HG02763 (cell line): ENCODE results near the gene CD1E.
"Not testable (repeated sequence)": the region's sequence is repeated elsewhere in the genome, so short reads cannot be mapped to it uniquely, and the experiment has no call there.

ENCODE experiments used
- ATAC-seq: cut with Tn5 transposase; IDR thresholded peaks from one replicate; pipeline ENCODE4 v1.9.1; 2021; ENCODE audit warnings: mild to moderate bottlenecking, moderate library complexity; ENCODE audit not compliant: unreplicated experiment

The CD1E gene

DNA sequence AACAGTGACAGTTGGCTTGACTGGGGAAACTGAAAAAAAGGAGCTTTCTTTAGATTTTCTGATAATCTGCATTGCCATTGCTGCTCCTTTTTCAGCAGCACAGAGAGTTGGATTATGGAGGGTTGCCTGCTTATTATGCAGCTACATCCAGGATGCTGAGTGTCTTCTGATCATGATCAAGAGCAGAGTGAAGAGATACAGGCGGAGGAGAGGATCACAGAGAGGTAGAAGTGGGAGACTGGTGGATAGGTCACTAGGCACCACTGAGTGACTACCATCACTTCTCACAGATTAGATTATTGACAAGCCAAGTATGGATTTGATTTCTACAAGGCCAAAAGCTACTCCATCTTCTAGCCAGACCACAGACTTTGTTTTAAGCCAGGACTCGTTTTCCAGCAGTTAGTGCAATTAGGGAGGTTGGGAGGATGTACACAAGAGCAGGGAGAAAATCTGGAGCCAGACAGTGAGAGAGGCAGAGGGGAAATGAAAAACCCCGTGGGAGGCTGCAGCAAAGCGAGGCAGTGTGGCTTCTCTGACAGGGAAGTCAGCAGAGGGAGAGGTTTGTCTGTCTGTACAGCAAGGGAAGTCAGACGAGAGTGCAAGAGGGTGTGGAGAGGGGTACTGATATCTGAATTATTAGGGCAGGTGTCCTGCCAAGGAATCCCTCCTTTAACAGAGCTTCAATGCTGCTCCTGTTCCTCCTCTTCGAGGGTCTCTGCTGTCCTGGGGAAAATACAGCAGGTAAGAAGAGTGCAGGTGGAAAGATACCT lies at the start of gene CD1E:
CD1E (plus strand) TSS at position 592 of the 773 bp plus-strand sequence; CDS start at position 687, 95 bp downstream.
- no peak for ATAC-seq

DNA sequence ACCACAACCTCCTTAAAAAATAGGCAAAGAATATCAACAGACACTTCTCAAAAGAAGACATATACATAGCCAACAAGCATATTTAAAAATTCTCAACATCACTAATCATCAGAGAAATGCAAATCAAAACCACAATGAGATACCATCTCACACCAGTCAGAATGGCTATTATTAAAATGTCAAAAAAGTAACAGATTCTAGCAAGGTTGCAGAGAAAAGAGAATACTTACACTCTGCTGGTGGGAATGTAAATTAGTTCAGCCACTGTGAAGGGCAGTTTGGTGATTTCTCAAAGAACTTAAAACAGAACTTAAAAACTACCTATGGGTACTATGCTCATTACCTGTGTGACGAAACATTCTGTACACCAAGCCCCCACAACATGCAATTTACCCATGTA lies 43.1 kb upstream of the CD1E start:
- no peak for ATAC-seq

DNA sequence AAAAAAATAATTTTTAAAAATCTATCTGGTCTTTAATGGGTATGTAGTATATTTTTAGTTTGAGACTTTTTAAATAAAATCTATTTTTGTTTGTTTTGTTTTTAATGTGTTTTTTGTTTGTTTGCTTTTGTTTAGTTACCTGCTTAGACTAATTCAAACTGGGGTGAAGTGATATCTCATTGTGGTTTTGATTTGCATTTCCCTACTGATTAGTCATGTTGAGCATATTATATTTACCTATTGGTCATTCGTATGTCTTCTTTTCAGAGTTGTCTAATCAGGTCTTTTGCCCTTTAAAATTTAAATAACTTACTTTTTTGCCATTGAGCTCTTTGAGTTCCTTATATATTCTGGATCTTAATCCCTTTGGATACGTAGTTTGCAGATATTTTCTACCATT lies 42.6 kb upstream of the CD1E start:
- ATAC-seq = no peak

DNA sequence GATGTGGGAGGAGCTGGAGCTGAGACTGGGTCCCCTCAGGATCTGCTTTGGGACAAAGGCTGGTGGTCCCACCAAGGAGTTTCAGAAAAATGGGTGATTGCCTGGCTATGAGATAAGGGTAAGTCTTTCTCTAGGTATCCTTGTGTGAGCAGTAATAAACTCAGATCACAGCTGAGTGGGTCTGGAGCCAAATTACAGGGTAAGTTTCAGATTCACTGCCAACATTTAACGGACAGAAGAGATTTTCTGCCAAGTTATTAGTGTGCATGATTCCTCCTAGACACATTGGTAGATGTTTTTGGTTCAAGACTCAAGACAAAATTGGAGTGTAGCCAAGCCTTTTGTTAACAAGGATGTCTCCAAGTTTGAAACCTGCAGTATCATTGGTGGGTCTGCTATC lies 29.8 kb upstream of the CD1E start:
- no peak for ATAC-seq

DNA sequence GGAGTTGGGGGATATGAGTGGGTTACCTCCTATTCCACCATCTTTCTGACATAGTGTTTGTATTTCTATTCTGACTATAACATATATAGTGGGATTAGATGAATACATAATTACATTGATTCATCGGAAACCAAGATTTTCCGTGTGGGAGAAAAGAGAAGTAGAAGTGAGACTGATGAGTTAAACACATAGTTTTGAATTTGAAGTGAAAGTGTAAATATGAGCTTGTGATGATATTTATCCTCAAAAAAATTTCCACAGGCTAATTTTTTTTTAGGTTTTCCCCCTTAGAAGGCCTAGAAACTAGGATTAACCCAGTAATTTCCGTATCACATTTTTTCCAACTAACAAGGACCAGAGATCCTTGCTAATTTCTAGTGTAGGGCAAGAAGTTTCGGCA lies 29.3 kb upstream of the CD1E start:
- ATAC-seq = no peak

DNA sequence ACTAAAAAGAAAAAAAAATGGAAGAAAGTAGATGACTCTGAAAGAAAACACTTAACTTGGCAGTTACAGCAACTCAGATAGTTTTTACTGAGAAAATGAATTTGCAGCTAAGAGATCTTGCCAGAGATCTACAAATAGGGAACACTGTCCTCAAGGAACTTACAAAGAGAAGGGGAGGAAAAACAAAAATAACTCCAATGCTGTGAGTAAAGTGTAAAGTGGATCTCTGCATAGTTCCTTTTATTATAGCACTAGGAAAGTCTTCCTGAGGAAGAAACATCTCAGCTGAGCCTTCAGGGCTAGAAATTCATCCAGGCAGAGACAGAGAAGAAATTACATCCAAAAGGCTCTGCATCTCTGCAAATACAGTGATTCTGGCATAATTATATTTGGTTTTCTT lies 26.2 kb upstream of the CD1E start:
- no peak for ATAC-seq

DNA sequence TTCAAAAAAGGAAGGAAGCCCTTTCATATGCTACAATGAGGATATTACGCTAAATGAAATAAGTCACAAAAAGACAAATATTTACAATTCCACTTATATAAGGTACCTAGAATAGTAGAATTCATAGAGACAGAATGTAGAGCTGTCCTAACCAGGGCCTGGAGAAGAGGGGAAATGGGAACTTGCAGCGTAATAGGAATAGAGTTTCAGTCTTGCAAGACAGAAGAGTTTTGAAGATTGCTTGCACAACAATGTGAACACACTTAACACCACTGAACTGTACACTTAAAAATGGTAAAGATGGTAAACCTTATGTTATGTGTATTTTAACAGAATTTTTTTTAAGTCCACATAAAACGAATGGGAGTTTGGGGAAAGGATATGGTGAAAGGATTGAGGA lies 25.3 kb upstream of the CD1E start:
- no peak for ATAC-seq

DNA sequence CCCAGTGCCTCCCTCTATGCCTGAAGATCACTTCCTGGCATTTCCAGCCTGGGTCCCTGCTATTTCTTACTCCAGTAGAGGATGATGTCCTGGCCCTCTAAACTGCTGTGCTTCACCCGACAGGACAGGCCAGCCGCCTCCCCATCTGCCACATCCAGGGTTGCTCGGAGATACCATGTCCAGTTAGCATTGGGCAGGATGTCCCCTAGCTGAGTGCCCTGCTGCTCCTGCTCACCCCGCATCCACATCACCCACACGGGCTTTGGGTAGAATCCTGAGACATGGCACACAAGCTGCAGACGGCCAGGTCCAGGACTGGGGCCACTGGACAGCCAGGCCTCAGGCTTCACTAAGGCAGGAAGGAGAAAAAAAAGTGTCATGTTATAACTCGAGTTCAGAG lies 24.4 kb upstream of the CD1E start:
- ATAC-seq = no peak

DNA sequence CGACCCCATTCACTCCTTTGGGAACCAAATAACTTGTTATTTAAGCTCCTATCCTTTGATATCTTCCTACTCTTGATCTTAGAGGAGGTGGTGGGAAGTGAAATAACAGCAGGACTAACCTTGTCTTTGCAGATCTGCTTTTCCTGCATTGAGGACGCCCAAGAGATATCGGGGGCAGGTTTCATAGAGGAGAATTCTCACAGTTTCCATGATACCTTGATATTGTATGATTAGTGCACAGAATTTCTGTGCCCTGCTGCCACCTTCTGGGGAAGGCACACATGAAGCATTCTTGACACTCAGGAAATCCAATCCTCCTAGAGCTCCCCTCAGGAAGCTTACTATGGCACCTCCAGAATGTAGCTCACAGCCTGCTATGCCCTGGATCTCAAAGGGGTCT lies 24.0 kb upstream of the CD1E start:
- no peak for ATAC-seq

DNA sequence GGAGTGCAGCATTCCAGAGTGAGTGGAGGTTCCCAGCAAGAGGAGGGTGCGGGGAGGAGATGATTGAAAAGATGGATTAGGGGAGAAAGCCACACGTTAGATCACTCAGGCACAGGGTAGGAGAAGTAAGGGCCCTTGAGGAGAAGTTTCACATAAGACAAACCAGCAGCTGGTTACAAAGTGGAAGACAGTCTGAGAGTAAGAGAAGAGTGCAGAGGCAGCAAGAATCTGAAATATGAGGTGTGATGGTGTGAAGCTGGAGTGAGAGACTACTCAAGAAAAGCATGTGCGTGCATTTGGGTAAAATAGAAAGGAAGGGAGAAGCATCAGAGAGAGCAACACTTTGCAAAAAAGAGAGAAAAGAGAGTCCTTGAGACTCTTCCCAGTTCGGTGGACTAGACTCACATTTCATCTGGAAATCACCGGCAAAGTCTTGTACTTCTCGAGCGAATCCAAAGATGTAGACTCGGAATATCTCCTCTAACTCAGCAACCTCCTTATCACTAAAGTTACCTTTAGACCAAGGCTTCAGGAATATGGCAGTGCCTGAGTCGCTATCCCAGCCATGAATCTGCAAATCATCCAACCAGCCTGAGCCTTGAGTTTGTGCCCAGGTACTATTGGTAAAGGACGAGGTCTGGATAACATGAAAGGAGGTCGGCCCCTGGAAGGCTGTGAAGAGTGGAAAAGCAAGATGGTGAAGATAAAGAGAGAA lies 23.1 kb upstream of the CD1E start:
- no peak for ATAC-seq

DNA sequence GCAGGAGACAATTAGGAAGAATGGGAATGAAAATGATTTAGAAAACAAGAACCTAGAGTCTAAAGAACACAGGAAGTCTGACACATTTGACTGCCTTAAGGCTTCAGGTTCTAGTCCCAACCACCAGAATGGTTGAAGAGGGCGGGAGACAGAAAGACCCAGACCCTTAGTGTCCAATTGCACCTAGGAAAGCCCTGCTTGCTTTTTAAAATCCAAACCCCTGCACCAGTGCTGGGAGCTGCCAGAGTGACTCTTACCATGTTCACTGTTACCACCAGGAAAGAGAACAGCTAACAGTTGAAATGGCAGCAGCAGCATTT lies 22.6 kb upstream of the CD1E start:
- no peak for ATAC-seq

DNA sequence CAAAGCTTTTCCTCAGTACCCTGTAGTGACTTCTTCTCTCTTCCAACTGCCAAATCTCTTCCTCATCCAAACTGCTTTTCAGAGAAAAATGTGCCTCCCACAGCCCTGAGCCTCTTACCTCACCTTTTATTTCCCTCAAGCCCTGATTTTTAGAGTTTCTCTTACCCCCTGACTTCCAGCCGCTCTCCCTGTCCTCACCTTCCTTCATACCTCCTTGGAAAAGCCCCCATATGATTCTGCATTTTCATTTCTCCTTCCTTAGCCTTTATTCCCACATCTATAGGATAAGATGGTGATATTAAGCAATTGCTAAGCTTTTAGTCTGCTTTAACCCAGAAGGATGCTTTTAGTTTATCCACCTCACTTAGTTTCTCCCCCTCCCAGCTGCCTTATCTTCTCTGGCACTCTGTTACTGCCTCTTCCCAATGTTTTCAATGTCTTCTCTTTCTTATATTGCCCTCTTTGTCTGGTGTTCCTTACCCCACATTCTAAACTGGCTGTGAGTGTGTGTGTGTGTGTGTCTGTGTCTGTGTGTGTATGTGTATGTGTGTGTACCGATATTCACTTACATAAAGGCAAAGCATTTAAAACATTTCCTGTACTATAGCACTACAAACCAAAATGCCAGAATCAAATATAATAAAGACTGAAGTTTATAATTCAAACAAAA lies 22.1 kb upstream of the CD1E start, which contains the start of gene CD1B:
CD1B (minus strand) TSS at position 51 of the 670 bp plus-strand sequence. CDS start 108 bp downstream, outside the sequence.
- ATAC-seq = no peak

DNA sequence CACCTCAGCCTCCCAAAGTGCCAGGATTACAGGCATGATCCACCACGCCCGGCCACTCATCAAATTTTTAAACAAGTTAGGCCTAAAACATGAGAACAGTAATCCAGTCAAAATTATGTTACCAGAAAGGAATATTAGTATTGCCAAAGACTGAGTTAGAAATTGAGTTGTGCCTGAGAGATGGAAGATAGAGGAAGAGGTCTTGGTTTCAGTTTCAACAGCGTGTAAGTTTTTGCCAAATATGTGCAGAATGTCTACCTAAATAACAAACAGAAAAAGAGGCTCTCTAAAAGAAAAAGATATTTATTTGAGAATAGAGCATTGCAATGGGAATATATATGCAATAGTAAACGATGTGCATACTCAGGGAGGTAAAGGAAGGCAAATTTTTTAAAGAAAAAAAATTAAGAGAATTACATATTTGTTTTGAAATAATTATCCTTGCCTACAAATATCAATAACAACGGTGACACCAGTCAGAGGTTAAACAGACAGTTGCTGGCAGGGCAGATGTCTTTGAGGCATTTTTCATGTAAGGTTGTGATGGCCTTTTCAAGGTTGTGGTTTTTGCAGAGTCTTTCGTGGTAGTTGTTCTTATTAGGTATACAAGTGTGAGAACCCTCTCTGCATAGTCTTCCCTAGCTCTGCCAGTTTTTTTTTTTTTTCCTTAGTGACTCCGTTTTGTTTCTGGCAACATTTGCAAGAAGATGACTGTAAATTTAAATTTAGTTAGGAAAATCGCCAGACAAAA lies 20.1 kb upstream of the CD1E start:
- ATAC-seq = no peak

DNA sequence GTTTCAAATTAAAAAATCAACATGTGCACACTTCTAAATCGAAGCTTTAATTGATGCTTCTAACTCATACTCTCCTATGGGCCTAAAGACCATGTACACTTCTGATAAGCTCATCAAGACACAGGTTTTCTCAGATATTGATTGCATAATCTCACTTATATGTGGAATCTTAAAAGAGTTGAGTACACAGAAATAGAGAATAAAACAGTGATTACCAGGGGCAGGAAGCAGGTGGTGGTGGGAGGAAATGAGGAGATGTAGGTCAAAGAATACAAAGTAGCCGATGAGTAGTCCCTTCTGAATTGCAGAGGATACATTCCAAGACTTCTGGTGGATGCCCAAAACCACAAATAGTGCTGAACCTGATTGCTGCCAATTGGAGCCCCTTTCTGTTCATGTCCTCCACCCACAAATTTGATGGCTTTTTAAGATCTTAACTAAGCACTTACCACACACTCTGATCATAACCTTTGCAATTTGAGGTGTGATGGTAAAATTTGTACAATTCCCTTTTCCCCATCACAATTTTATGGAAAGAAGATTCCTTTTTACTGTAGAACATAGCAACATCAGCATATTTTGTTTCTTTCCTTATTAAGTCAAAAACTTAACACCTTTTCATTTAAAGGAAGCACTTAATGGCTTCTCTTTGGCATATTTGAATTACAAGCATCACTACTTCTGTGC lies 19.0 kb upstream of the CD1E start:
- ATAC-seq = no peak

DNA sequence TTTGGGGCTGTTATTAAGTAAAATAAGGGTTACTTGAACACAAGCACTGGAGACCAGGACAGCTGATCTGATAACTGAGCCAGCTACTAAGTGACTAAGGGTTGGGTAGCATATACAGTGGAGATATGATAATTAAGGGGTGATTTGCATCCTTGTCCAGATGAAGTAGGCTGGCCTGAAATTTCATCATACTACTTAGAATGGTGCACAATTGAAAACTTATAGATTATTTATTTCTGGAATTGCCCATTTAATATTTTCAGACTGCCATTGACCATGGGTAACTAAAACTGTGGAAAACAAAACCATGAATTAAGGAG lies 18.5 kb upstream of the CD1E start:
- ATAC-seq = no peak

DNA sequence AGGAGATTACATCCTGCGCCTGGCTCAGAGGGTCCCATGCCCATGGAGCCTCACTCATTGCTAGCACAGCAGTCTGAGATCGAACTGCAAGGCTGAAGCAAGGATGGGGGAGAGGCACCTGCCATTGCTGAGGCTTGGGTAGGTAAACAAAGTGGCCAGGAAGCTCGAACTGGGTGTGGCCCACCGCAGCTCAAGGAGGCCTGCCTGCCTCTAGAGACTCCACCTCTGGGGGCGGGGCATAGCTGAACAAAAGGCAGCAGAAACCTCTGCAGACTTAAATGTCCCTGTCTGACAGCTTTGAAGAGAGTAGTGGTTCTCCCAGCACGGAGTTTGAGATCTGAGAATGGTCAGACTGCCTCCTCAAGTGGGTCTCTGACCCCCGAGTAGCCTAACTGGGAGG lies 17.3 kb upstream of the CD1E start:
- ATAC-seq = not testable (repeated sequence)

DNA sequence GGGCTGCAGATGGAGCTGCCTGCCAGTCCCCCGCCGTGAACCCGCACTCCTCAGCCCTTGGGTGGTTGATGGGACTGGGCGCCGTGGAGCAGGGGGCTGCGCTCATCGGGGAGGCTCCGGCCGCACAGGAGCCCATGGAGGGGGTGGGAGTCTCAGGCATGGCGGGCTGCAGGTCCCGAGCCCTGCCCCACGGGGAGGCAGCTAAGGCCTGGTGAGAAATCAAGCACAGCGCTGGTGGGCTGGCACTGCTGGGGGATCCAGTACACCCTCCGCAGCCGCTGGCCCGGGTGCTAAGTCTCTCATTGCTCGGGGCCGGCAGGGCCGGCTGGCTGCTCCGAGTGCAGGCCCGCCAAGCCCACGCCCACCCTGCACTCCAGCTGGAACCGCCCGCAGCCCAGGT lies 4.7 kb upstream of the CD1E start:
- ATAC-seq = not testable (repeated sequence)

DNA sequence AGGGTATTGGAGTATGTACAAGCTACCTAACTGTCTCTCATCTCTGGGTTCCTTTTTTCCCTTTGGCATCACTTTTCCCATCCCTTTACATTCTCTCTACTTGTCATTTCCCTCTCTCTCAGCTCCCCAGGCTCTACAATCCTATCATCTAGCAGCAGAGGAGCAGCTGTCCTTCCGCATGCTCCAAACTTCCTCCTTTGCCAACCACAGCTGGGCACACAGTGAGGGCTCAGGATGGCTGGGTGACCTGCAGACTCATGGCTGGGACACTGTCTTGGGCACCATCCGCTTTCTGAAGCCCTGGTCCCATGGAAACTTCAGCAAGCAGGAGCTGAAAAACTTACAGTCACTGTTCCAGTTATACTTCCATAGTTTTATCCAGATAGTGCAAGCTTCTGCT lies 561 bp downstream of the CD1E start:
- ATAC-seq = no peak

DNA sequence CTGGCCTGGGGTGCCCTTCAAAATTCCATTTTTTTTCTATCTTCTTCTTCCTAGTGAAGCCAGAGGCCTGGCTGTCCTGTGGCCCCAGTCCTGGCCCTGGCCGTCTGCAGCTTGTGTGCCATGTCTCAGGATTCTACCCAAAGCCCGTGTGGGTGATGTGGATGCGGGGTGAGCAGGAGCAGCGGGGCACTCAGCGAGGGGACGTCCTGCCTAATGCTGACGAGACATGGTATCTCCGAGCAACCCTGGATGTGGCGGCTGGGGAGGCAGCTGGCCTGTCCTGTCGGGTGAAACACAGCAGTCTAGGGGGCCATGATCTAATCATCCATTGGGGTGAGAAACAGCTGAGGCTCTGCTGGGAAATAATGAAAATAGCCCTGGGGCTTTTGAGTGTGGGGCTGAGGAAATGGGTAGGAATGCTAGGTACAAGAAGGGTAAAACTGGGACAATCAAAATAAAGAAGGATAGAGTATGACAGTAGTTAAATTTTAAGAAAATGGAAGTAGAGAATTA lies 2.1 kb downstream of the CD1E start:
- ATAC-seq = no peak

DNA sequence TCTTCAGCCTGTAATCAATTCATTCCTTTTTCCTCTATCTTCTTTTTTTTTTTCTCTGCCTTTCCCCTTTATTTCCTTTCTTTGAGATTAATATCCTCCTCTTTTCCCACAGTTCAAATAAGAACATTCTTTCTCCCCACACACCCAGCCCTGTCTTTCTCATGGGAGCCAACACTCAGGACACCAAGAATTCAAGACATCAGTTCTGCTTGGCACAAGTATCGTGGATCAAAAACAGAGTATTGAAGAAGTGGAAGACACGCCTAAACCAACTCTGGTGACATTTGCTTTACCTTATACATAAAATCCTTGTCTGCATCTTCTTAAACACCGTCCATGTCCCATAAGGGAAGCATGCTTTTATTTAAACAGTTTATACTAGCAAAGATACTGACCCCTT lies 2.9 kb downstream of the CD1E start:
- ATAC-seq = no peak

DNA sequence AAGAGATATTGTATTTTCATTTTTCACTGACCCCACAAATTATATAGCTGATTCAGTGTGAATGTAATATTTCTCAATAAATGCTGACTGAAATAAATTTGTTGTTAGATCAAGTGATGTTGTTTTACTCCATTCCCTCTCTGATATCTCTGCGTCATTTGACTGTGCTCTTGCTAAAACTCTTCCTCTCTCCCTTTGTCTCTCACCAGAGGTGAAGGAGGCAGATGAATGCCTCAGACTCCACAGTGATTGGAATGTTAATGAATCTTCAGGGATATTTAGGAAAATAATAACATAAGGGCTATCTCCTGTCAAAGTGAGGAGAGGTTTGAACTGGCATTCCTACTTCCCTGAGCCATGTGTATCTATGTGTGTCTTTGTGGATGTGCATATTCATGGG lies 3.7 kb downstream of the CD1E start:
- ATAC-seq = no peak
